Fibroblast of villous mesenchyme (primary cell): ENCODE results near the gene SLC25A33. TPM values are rescaled to one million over a fixed set of nuclear protein-coding genes. Genes with fewer than 3 reads are reported as not detected.

Source experiments
- DNase-seq: peaks from one replicate; pipeline ENCODE4 v3.0.0-alpha.2; 2010; ENCODE audit warnings: low read depth
- H3K4me3 ChIP-seq: 2 replicates; pipeline ENCODE4 v1.5.1; 2011; ENCODE audit warnings: low read depth, mild to moderate bottlenecking, low read length
- CTCF ChIP-seq: IDR thresholded peaks from 2 replicates; pipeline ENCODE4 v1.5.1; 2012; ENCODE audit warnings: low read depth, mild to moderate bottlenecking, low read length; ENCODE audit not compliant: insufficient read depth
- total RNA-seq: library from RNA; depleted of rRNA; stranded (reverse); fragments of >200 nt; gene quantifications from 2 replicates; pipeline ENCODE4 v1.2.3, GENCODE V29; 2012

SLC25A33 gene
- total RNA-seq, 1 donor, result 6.5 TPM

- no peak overlapping the region for H3K4me3 ChIP-seq
- no peak for DNase-seq
- TF ChIP-seq CTCF, result no peak
Observed at GRCh38 chr1:9520411-9520810, 18.9 kb upstream of the SLC25A33 start.

GRCh38 chr1:9529190-9529589 lies 10.1 kb upstream of the SLC25A33 start:
- no peak overlapping the region for H3K4me3 ChIP-seq
- no peak for TF ChIP-seq CTCF
- peak; percentile 30 for DNase-seq

DNA sequence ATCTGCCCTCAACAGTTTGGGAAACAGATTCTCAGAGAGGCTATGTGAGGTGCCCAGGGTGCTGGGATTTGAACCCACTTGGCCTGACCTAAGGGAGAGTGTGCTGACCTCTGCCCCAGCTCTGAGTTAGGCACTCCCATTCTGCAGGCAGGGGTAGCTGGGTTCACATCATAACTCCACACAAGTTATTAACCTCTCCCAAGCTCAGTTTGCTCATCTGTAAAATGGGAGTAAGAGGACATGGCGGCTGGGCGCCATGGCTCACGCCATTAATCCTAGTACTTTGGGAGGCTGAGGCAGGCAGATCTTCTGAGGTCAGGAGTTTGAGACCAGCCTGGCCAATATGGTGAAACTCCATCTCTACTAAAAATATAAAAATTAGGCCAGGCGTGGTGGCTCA lies 8.9 kb upstream of the SLC25A33 start:
- no peak overlapping the region for H3K4me3 ChIP-seq
- DNase-seq, result no peak
- TF ChIP-seq CTCF, result no peak

GRCh38 chr1:9534953-9535352 lies 4.3 kb upstream of the SLC25A33 start:
- TF ChIP-seq CTCF, result no peak
- DNase-seq, result no peak
- no peak overlapping the region for H3K4me3 ChIP-seq

DNA sequence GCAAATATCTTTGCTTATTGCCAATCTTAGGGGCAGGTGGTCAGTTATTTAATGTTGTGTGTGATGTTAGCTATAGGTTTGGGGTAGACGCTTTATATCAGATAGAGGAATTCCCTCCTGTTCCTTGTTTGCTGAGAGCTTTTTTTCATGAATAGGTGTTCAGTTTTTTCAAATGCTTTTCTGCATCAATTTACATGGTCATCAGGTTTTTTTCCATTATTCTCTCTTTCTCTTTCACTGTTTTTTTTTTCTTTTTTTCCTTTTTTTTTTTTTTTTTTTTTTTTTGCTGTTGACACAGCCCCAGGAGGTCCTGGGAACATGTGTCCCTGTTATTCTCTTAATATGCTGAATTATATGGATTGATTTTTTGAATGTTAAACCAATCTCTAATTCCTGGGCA lies 3.0 kb upstream of the SLC25A33 start:
- DNase-seq, result no peak
- no peak for TF ChIP-seq CTCF
- H3K4me3 ChIP-seq, result no peak overlapping the region

- no peak for TF ChIP-seq CTCF
- H3K4me3 ChIP-seq, result no peak overlapping the region
- no peak for DNase-seq
Observed at GRCh38 chr1:9537863-9538668, 1.2 kb upstream of the SLC25A33 start.

DNA sequence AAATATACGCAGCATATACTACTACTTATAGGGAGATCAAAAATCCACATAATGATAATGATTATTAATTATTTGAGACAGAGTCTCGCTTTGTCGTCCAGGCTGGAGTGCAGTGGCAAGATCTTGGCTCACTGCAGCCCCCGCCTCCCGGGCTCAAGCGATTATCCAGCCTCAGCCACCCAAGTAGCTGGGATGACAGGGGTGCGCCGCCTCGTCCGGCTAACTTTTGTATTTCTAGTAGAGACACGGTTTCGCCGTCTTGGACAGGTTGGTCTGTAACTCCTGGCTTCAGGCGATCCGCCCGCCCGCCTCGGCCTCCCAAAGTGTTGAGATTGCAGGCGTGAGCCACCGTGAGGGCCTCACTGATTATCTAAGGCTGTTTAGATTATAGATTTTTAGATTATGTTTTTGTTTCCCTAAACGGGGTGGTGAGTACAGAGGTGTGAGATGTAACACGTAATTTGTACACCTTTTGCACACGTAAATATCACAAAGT lies 548 bp upstream of the SLC25A33 start:
- DNase-seq, result no peak
- no peak for TF ChIP-seq CTCF
- H3K4me3 ChIP-seq, result no peak overlapping the region
